GM12873 (cell line): ENCODE measurements around the gene ADAM33.

Experiments
- CTCF ChIP-seq: IDR thresholded peaks from 2 replicates; pipeline ENCODE4 v1.5.1; 2012; ENCODE audit warnings: low read depth, mild to moderate bottlenecking, moderate library complexity, low read length, control low read depth; ENCODE audit not compliant: insufficient read depth; ENCODE audit errors: missing control alignments

ADAM33 gene

GRCh38 chr20:3655131-3655405 is 26.7 kb downstream of the ADAM33 start:
- TF ChIP-seq CTCF, result no peak

- no peak for TF ChIP-seq CTCF
Measured at GRCh38 chr20:3654326-3655130, 27.3 kb downstream of the ADAM33 start.

GRCh38 chr20:3653921-3654320 is 27.9 kb downstream of the ADAM33 start:
- TF ChIP-seq CTCF, result no peak

GRCh38 chr20:3652676-3653596 is 28.9 kb downstream of the ADAM33 start:
- TF ChIP-seq CTCF, result no peak

GRCh38 chr20:3652221-3652620 is 29.6 kb downstream of the ADAM33 start:
- no peak for TF ChIP-seq CTCF

- TF ChIP-seq CTCF, result no peak
Measured at GRCh38 chr20:3651204-3651962, 30.4 kb downstream of the ADAM33 start.

GRCh38 chr20:3648951-3649350 is 32.9 kb downstream of the ADAM33 start:
- TF ChIP-seq CTCF, result no peak
